Muscle of arm (tissue), 12 donors: ENCODE results near the gene TTPAL. TPM values are rescaled to one million over a fixed set of nuclear protein-coding genes. Genes with fewer than 3 reads are reported as not detected.

Experiments
- DNase-seq: peaks from one replicate; pipeline ENCODE4 v3.0.0-alpha.2; 2013
- polyA plus RNA-seq, 12 donors: library from polyadenylated mRNA; unstranded; fragments of 120-200 nt; gene quantifications; one replicate each; pipeline ENCODE4 v1.2.1, GENCODE V29; 2013; ENCODE audit not compliant: insufficient read length in 12 of 12

The TTPAL gene
- polyA plus RNA-seq, 12 donors: 3.9 to 13.7 (median 6.8) TPM; not detected in 1

GRCh38 chr20:44436393-44436792 is 39.3 kb upstream of the TTPAL start:
- DNase-seq: no peak

GRCh38 chr20:44437497-44437896 is 38.2 kb upstream of the TTPAL start:
- no peak for DNase-seq

GRCh38 chr20:44438782-44439181 is 36.9 kb upstream of the TTPAL start:
- DNase-seq: no peak

GRCh38 chr20:44439318-44439717 is 36.4 kb upstream of the TTPAL start:
- no peak for DNase-seq

GRCh38 chr20:44442298-44443070 is 33.2 kb upstream of the TTPAL start:
- DNase-seq: no peak

GRCh38 chr20:44445742-44446710 is 29.6 kb upstream of the TTPAL start:
- no peak for DNase-seq

- no peak for DNase-seq
Observed at GRCh38 chr20:44447827-44448419, 27.8 kb upstream of the TTPAL start.

GRCh38 chr20:44448753-44449546 is 26.7 kb upstream of the TTPAL start:
- no peak for DNase-seq

GRCh38 chr20:44449864-44450263 is 25.8 kb upstream of the TTPAL start:
- DNase-seq: no peak

- no peak for DNase-seq
Observed at GRCh38 chr20:44450281-44450889, 25.3 kb upstream of the TTPAL start.

- DNase-seq: no peak
Observed at GRCh38 chr20:44450903-44451450, 24.7 kb upstream of the TTPAL start.

GRCh38 chr20:44454306-44454963 is 21.2 kb upstream of the TTPAL start:
- no peak for DNase-seq

GRCh38 chr20:44455126-44455525 is 20.5 kb upstream of the TTPAL start:
- DNase-seq: no peak

GRCh38 chr20:44456611-44457010 is 19.1 kb upstream of the TTPAL start:
- DNase-seq: no peak

GRCh38 chr20:44457016-44457415 is 18.7 kb upstream of the TTPAL start:
- DNase-seq: no peak

GRCh38 chr20:44459271-44459670 is 16.4 kb upstream of the TTPAL start:
- no peak for DNase-seq

GRCh38 chr20:44460795-44461141 is 14.9 kb upstream of the TTPAL start:
- DNase-seq: no peak

- DNase-seq: no peak
Observed at GRCh38 chr20:44461142-44461802, 14.4 kb upstream of the TTPAL start.

- no peak for DNase-seq
Observed at GRCh38 chr20:44461803-44462174, 13.9 kb upstream of the TTPAL start.

GRCh38 chr20:44463466-44463865 is 12.2 kb upstream of the TTPAL start:
- no peak for DNase-seq
